ENCODE measurements around the gene KLK6. TPM values are rescaled to one million over a fixed set of nuclear protein-coding genes. Genes with fewer than 3 reads are reported as not detected.

KLK6 gene
- total and polyA plus RNA-seq, 4 donors = not detected

DNA sequence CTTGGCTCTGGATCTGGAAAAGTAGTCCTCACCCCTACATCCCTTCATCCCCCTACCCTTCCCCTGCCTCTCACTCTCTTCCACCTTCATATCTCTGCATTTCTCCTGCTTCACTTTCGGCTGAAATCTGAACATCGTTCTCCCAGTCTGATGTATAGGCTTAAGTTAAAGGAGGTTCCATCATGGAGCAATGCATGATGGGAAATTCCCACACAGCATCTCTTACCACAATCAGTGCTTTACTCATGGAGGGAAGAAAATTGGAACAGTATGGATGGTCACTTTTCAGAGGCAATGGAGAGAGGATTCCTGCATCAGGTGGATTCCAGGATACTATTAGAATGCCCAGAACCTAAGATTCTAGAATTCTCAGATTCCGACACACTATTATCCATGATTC, 38.1 kb upstream of the KLK6 start:
- H3K27me3 ChIP-seq (ENCODE audit: control insufficient read depth in 4 of 4, insufficient read depth in 4 of 4, low read length in 3 of 4) = peaks cover 0 to 2% (median 0%) of the 10 kb centered on the region in 4 donors
- 80% methylated on average over 3 of the region's 3 CpGs for WGBS
- no peak for DNase-seq (ENCODE audit: low spot score)
- H3K4me3 ChIP-seq (ENCODE audit: low read depth in 1 of 3, low read length in 3 of 3) = no peak overlapping the region
- no peak overlapping the region for H3K9ac ChIP-seq (ENCODE audit: low read depth in 1 of 2, low read length in 2 of 2)
- H3K27ac ChIP-seq (ENCODE audit: low read depth in 1 of 2, low read length in 2 of 2) = no peak overlapping the region
- H3K36me3 ChIP-seq (ENCODE audit: control insufficient read depth in 4 of 4, insufficient read depth in 3 of 4, low read depth in 1 of 4, low read length in 3 of 4) = no peaks in the 10 kb centered on the region
- no peaks in the 10 kb centered on the region for H3K4me1 ChIP-seq (ENCODE audit: control insufficient read depth in 4 of 4, insufficient read depth in 4 of 4, low read length in 3 of 4)
- no peaks in the 10 kb centered on the region for H3K9me3 ChIP-seq (ENCODE audit: control insufficient read depth in 4 of 4, low read length in 3 of 4)
- no peak for TF ChIP-seq RAD21 (IDR thresholded peaks at IDR 0.05)
- TF ChIP-seq, protein P1, sequence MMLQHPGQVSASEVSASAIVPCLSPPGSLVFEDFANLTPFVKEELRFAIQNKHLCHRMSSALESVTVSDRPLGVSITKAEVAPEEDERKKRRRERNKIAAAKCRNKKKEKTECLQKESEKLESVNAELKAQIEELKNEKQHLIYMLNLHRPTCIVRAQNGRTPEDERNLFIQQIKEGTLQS (IDR thresholded peaks at IDR 0.05) = no peak

- DNase-seq (ENCODE audit: low spot score) = no peak
- H3K9me3 ChIP-seq (ENCODE audit: control insufficient read depth in 4 of 4, low read length in 3 of 4) = no peaks in the 10 kb centered on the region
- H3K4me1 ChIP-seq (ENCODE audit: control insufficient read depth in 4 of 4, insufficient read depth in 4 of 4, low read length in 3 of 4) = no peaks in the 10 kb centered on the region
- no peaks in the 10 kb centered on the region for H3K36me3 ChIP-seq (ENCODE audit: control insufficient read depth in 4 of 4, insufficient read depth in 3 of 4, low read depth in 1 of 4, low read length in 3 of 4)
- H3K9ac ChIP-seq (ENCODE audit: low read depth in 1 of 2, low read length in 2 of 2) = no peak overlapping the region
- WGBS = 45% methylated on average over 8 of the region's 8 CpGs
- H3K27ac ChIP-seq (ENCODE audit: low read depth in 1 of 2, low read length in 2 of 2) = no peak overlapping the region
- H3K4me3 ChIP-seq (ENCODE audit: low read depth in 1 of 3, low read length in 3 of 3) = no peak overlapping the region
- peaks cover 0 to 4% (median 0%) of the 10 kb centered on the region in 4 donors for H3K27me3 ChIP-seq (ENCODE audit: control insufficient read depth in 4 of 4, insufficient read depth in 4 of 4, low read length in 3 of 4)
- TF ChIP-seq, protein P2, sequence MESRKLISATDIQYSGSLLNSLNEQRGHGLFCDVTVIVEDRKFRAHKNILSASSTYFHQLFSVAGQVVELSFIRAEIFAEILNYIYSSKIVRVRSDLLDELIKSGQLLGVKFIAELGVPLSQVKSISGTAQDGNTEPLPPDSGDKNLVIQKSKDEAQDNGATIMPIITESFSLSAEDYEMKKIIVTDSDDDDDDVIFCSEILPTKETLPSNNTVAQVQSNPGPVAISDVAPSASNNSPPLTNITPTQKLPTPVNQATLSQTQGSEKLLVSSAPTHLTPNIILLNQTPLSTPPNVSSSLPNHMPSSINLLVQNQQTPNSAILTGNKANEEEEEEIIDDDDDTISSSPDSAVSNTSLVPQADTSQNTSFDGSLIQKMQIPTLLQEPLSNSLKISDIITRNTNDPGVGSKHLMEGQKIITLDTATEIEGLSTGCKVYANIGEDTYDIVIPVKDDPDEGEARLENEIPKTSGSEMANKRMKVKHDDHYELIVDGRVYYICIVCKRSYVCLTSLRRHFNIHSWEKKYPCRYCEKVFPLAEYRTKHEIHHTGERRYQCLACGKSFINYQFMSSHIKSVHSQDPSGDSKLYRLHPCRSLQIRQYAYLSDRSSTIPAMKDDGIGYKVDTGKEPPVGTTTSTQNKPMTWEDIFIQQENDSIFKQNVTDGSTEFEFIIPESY (IDR thresholded peaks at IDR 0.05) = no peak
- TF ChIP-seq, protein P1 (IDR thresholded peaks at IDR 0.05) = no peak
- TF ChIP-seq TAF1 (conservative IDR thresholded peaks at IDR 0.05) (no peak), HNF4G (IDR thresholded peaks at IDR 0.05) (no peak), YY1 (IDR thresholded peaks at IDR 0.05) (no peak), NR2F2 (IDR thresholded peaks at IDR 0.05) (no peak), GABPA (IDR thresholded peaks at IDR 0.05 in 1 of 2, conservative IDR thresholded peaks at IDR 0.05 in 1 of 2) (no peak), HNF4A (conservative IDR thresholded peaks at IDR 0.05) (no peak), SP1 (IDR thresholded peaks at IDR 0.05) (no peak), FOXA1 (IDR thresholded peaks at IDR 0.05) (no peak), JUND (IDR thresholded peaks at IDR 0.05) (no peak), RXRA (IDR thresholded peaks at IDR 0.05) (no peak), REST (IDR thresholded peaks at IDR 0.05) (no peak), EGR1 (IDR thresholded peaks at IDR 0.05; ENCODE audit: low read depth in 2 of 2) (no peak), FOXA2 (IDR thresholded peaks at IDR 0.05) (no peak), RAD21 (IDR thresholded peaks at IDR 0.05) (no peak)
- TF ChIP-seq, protein P3, sequence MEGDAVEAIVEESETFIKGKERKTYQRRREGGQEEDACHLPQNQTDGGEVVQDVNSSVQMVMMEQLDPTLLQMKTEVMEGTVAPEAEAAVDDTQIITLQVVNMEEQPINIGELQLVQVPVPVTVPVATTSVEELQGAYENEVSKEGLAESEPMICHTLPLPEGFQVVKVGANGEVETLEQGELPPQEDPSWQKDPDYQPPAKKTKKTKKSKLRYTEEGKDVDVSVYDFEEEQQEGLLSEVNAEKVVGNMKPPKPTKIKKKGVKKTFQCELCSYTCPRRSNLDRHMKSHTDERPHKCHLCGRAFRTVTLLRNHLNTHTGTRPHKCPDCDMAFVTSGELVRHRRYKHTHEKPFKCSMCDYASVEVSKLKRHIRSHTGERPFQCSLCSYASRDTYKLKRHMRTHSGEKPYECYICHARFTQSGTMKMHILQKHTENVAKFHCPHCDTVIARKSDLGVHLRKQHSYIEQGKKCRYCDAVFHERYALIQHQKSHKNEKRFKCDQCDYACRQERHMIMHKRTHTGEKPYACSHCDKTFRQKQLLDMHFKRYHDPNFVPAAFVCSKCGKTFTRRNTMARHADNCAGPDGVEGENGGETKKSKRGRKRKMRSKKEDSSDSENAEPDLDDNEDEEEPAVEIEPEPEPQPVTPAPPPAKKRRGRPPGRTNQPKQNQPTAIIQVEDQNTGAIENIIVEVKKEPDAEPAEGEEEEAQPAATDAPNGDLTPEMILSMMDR (IDR thresholded peaks at IDR 0.05; ENCODE audit: low read depth, low read length, missing input control) = no peak
- TF ChIP-seq, protein P4, sequence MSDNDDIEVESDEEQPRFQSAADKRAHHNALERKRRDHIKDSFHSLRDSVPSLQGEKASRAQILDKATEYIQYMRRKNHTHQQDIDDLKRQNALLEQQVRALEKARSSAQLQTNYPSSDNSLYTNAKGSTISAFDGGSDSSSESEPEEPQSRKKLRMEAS (IDR thresholded peaks at IDR 0.05) = no peak
Observed at GRCh38 chr19:51006406-51006805, 37.0 kb upstream of the KLK6 start.

Measured in liver (tissue), 9 donors.